GM21529 (cell line): Measurements from ENCODE around the gene CUX1.
"Not testable (repeated sequence)": the region's sequence is repeated elsewhere in the genome, so short reads cannot be mapped to it uniquely, and the experiment has no call there.

ENCODE experiments used
- ATAC-seq: cut with Tn5 transposase; IDR thresholded peaks from one replicate; pipeline ENCODE4 v1.9.1; 2021; ENCODE audit not compliant: unreplicated experiment

The CUX1 gene

GRCh38 chr7:101998906-101999240, 181.4 kb downstream of the CUX1 start:
- ATAC-seq = no peak

- ATAC-seq = no peak
Observed at GRCh38 chr7:101999393-101999792, 182.0 kb downstream of the CUX1 start.

- no peak for ATAC-seq
Observed at GRCh38 chr7:102000123-102000522, 182.7 kb downstream of the CUX1 start.

- ATAC-seq = no peak
Observed at GRCh38 chr7:102004229-102004628, 186.8 kb downstream of the CUX1 start.

GRCh38 chr7:102004848-102005247, 187.4 kb downstream of the CUX1 start:
- ATAC-seq = no peak

- ATAC-seq = no peak
Observed at GRCh38 chr7:102005933-102006480, 188.6 kb downstream of the CUX1 start.

GRCh38 chr7:102006695-102007094, 189.3 kb downstream of the CUX1 start:
- ATAC-seq = no peak

GRCh38 chr7:102008535-102009262, 191.3 kb downstream of the CUX1 start:
- ATAC-seq = no peak

GRCh38 chr7:102009628-102010027, 192.2 kb downstream of the CUX1 start:
- no peak for ATAC-seq

GRCh38 chr7:102012112-102012830, 194.8 kb downstream of the CUX1 start:
- ATAC-seq = not testable (repeated sequence)

GRCh38 chr7:102012941-102013461, 195.6 kb downstream of the CUX1 start:
- no peak for ATAC-seq

- ATAC-seq = no peak
Observed at GRCh38 chr7:102018876-102019275, 201.4 kb downstream of the CUX1 start.

GRCh38 chr7:102019461-102019860, 202.0 kb downstream of the CUX1 start:
- no peak for ATAC-seq

GRCh38 chr7:102021841-102022618, 204.6 kb downstream of the CUX1 start:
- no peak for ATAC-seq

GRCh38 chr7:102024005-102024768, 206.8 kb downstream of the CUX1 start:
- ATAC-seq = no peak

GRCh38 chr7:102024769-102025391, 207.5 kb downstream of the CUX1 start:
- ATAC-seq = no peak

GRCh38 chr7:102025777-102026176, 208.4 kb downstream of the CUX1 start:
- not testable (repeated sequence) for ATAC-seq

GRCh38 chr7:102028206-102028826, 210.9 kb downstream of the CUX1 start:
- no peak for ATAC-seq

- ATAC-seq = no peak
Observed at GRCh38 chr7:102029616-102030015, 212.2 kb downstream of the CUX1 start.

- ATAC-seq = no peak
Observed at GRCh38 chr7:102030696-102031095, 213.3 kb downstream of the CUX1 start.
